ENCODE measurements around the gene TAF1.

DNA sequence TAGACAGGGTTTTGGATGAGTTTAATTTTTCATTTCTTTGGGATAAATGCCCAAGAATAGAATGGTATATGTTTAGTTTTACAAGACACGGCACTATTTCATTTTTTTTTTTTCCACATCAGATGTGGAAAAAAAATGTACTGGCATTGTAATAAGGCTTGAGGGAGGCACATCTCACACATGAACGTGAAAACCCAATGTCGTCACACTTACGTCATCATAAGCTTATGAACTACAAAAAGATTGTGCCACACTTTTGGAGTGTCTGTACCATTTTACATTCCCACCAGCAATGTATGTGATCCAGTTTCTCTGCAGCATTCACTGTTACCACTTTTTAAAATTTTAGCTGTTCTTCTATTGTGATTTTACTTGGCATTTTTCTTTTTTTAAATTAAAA is 74.2 kb downstream of the TAF1 start:
- no peak for TF ChIP-seq EZH2 (IDR thresholded peaks at IDR 0.05; ENCODE audit: low read length, missing control alignments)
- TF ChIP-seq CTCF (conservative IDR thresholded peaks at IDR 0.05 in 1 of 2, IDR thresholded peaks at IDR 0.05 in 1 of 2; ENCODE audit: low read depth in 1 of 2, low read length in 2 of 2): no peak

Data from fibroblast of lung (primary cell).